Stimulated activated CD4-positive, alpha-beta T cell treated with anti-CD3 and anti-CD28 coated beads, TNF-alpha, amount 100 ng/mL, for 1 hour (primary cell): ENCODE measurements around the gene CCDC51.
"Not testable (repeated sequence)": the region's sequence is repeated elsewhere in the genome, so short reads cannot be mapped to it uniquely, and the experiment has no call there.

ENCODE experiments used
- DNase-seq, 3 donors: peaks; one replicate each; pipeline ENCODE4 v3.0.0-alpha.2; 2020; ENCODE audit warnings: low read depth in 3 of 3, low spot score in 1 of 3

Gene CCDC51

GRCh38 chr3:48439820-48440589 lies at the start of gene CCDC51, which contains the start of gene TMA7:
CCDC51 (minus strand) TSS chr3:48440119; CDS start chr3:48435128, 4,991 bp downstream.
TMA7 (plus strand) TSS chr3:48440257; CDS start chr3:48440297, 40 bp downstream.
- peak; percentile 94 to 96 (median 95) for DNase-seq

- no peak for DNase-seq
Observed at GRCh38 chr3:48486952-48487351, 47.0 kb upstream of the CCDC51 start.

- not testable (repeated sequence) for DNase-seq
Observed at GRCh38 chr3:48482822-48483221, 42.9 kb upstream of the CCDC51 start.

GRCh38 chr3:48480891-48481290 lies 41.0 kb upstream of the CCDC51 start:
- not testable (repeated sequence) for DNase-seq

- peak in 1 of 3 donors; percentile 24 for DNase-seq
Observed at GRCh38 chr3:48478626-48479555, 39.0 kb upstream of the CCDC51 start.

- no peak for DNase-seq
Observed at GRCh38 chr3:48477959-48478520, 38.1 kb upstream of the CCDC51 start.

- no peak for DNase-seq
Observed at GRCh38 chr3:48476426-48477053, 36.6 kb upstream of the CCDC51 start.

GRCh38 chr3:48475188-48475587 lies 35.3 kb upstream of the CCDC51 start:
- DNase-seq: no peak

GRCh38 chr3:48474619-48475018 lies 34.7 kb upstream of the CCDC51 start:
- DNase-seq: no peak

GRCh38 chr3:48474031-48474430 lies 34.1 kb upstream of the CCDC51 start:
- DNase-seq: not testable (repeated sequence)

GRCh38 chr3:48473617-48473952 lies 33.7 kb upstream of the CCDC51 start:
- DNase-seq: no peak

- peak; percentile 83 to 87 (median 85) for DNase-seq
Observed at GRCh38 chr3:48472923-48473616, 33.2 kb upstream of the CCDC51 start.

GRCh38 chr3:48472673-48472922 lies 32.7 kb upstream of the CCDC51 start:
- no peak for DNase-seq

GRCh38 chr3:48470286-48470685 lies 30.4 kb upstream of the CCDC51 start:
- no peak for DNase-seq

GRCh38 chr3:48469046-48469915 lies 29.4 kb upstream of the CCDC51 start:
- no peak for DNase-seq

- no peak for DNase-seq
Observed at GRCh38 chr3:48468329-48468731, 28.4 kb upstream of the CCDC51 start.

GRCh38 chr3:48467473-48468267 lies 27.8 kb upstream of the CCDC51 start:
- no peak for DNase-seq

- no peak for DNase-seq
Observed at GRCh38 chr3:48467110-48467454, 27.2 kb upstream of the CCDC51 start.

- no peak for DNase-seq
Observed at GRCh38 chr3:48466386-48467109, 26.6 kb upstream of the CCDC51 start.
